SK-N-SH (cell line): Measurements from ENCODE around the gene MLXIPL.

Experiments used
- CTCF ChIP-seq: fragments of 200-600 bp; sonication (generic); IDR thresholded peaks from 2 replicates; pipeline ENCODE4 v1.6.1; 2017; ENCODE audit warnings: antibody characterized with exemption, mild to moderate bottlenecking, moderate library complexity
- SMC3 ChIP-seq: IDR thresholded peaks from 2 replicates; pipeline ENCODE4 v1.6.1; 2012; ENCODE audit warnings: low read depth, low read length, improper control_type of control experiment

- TF ChIP-seq CTCF: no peak
- no peak for TF ChIP-seq SMC3
Measured at GRCh38 chr7:73567846-73568685, 56.3 kb downstream of the MLXIPL start.
